Mesenchymal stem cell (in vitro differentiated cells and primary cell): ENCODE data around the gene DIP2B.

Experiments used
- DNase-seq: peaks from one replicate; pipeline ENCODE4 v3.0.0-alpha.2; 2013
- H2AFZ ChIP-seq: one replicate; pipeline ENCODE4 v1.6.1; 2013; ENCODE audit warnings: low read depth, mild to moderate bottlenecking, control low read depth, inconsistent platforms, low read length, moderate library complexity
- H2AK5ac ChIP-seq: 2 replicates; pipeline ENCODE4 v1.6.1; 2013; ENCODE audit warnings: low read length, moderate library complexity, mild to moderate bottlenecking, inconsistent platforms; ENCODE audit not compliant: severe bottlenecking
- H2BK120ac ChIP-seq: one replicate; pipeline ENCODE4 v1.6.1; 2013; ENCODE audit warnings: low read depth, mild to moderate bottlenecking, inconsistent platforms, low read length, moderate library complexity
- H2BK12ac ChIP-seq, 2 experiments: one replicate each; pipeline ENCODE4 v1.6.1; 2013; ENCODE audit warnings: inconsistent platforms in 2 of 2, low read length in 2 of 2, mild to moderate bottlenecking in 2 of 2, moderate library complexity in 2 of 2, control low read depth in 1 of 2
- H2BK15ac ChIP-seq: one replicate; pipeline ENCODE4 v1.6.1; 2013; ENCODE audit warnings: mild to moderate bottlenecking, low read depth, inconsistent platforms; ENCODE audit not compliant: poor library complexity, severe bottlenecking
- H2BK5ac ChIP-seq: 2 replicates; pipeline ENCODE4 v1.6.1; 2013; ENCODE audit warnings: low read depth, mild to moderate bottlenecking, low read length, control low read depth, inconsistent platforms; ENCODE audit not compliant: poor library complexity, severe bottlenecking
- H3K14ac ChIP-seq, 2 experiments: one replicate each; pipeline ENCODE4 v1.6.1; 2013; ENCODE audit warnings: inconsistent platforms in 2 of 2, low read length in 2 of 2, control low read depth in 1 of 2, mild to moderate bottlenecking in 1 of 2, moderate library complexity in 1 of 2
- H3K18ac ChIP-seq, 2 experiments: one replicate each; pipeline ENCODE4 v1.6.1; 2013; ENCODE audit warnings: inconsistent platforms in 2 of 2, low read length in 2 of 2, control low read depth in 1 of 2, low read depth in 1 of 2, mild to moderate bottlenecking in 1 of 2
- H3K23ac ChIP-seq, 2 experiments: one replicate each; pipeline ENCODE4 v1.6.1; 2013; ENCODE audit warnings: inconsistent platforms in 2 of 2, low read length in 2 of 2, mild to moderate bottlenecking in 2 of 2, moderate library complexity in 2 of 2, control low read depth in 1 of 2
- H3K27ac ChIP-seq: 2 replicates; pipeline ENCODE4 v1.5.1; 2013; ENCODE audit warnings: mild to moderate bottlenecking, moderate library complexity, low read length, control low read depth, inconsistent platforms; ENCODE audit not compliant: poor library complexity, severe bottlenecking
- H3K27me3 ChIP-seq, 2 experiments: 2 replicates each; pipeline versions ENCODE4 v1.6.1 to v1.7.0; 2013; ENCODE audit warnings: low read length in 2 of 2, mild to moderate bottlenecking in 2 of 2, moderate library complexity in 2 of 2, control low read depth in 1 of 2, inconsistent platforms in 1 of 2; ENCODE audit not compliant: control insufficient read depth in 1 of 2, insufficient read depth in 1 of 2
- H3K36me3 ChIP-seq, 2 experiments: 2 replicates each; pipeline versions ENCODE4 v1.6.1 to v1.7.0; 2013; ENCODE audit warnings: low read length in 2 of 2, control low read depth in 1 of 2, inconsistent platforms in 1 of 2, low read depth in 1 of 2, mild to moderate bottlenecking in 1 of 2; ENCODE audit not compliant: insufficient read depth in 2 of 2, control insufficient read depth in 1 of 2
- H3K4ac ChIP-seq, 2 experiments: one replicate each; pipeline ENCODE4 v1.6.1; 2013; ENCODE audit warnings: inconsistent platforms in 2 of 2, low read length in 2 of 2, mild to moderate bottlenecking in 2 of 2, moderate library complexity in 2 of 2, control low read depth in 1 of 2, low read depth in 1 of 2
- H3K4me1 ChIP-seq: 2 replicates; pipeline ENCODE4 v1.6.1; 2013; ENCODE audit warnings: low read depth, low read length, control low read depth; ENCODE audit not compliant: control insufficient read depth, insufficient read depth
- H3K4me2 ChIP-seq: 2 replicates; pipeline ENCODE4 v1.6.1; 2013; ENCODE audit warnings: low read length, mild to moderate bottlenecking, inconsistent platforms; ENCODE audit not compliant: poor library complexity, severe bottlenecking
- H3K4me3 ChIP-seq, 2 experiments: 2 replicates each; pipeline versions ENCODE4 v1.5.1 to v1.7.0; 2013; ENCODE audit warnings: low read length in 2 of 2, mild to moderate bottlenecking in 2 of 2, control low read depth in 1 of 2, low read depth in 1 of 2; ENCODE audit not compliant: insufficient read depth in 1 of 2
- H3K79me1 ChIP-seq: replicated peaks from 2 replicates; pipeline ENCODE4 v1.6.1; 2013; ENCODE audit warnings: mild to moderate bottlenecking, control low read depth, low read length, inconsistent platforms; ENCODE audit not compliant: poor library complexity, severe bottlenecking
- H3K9ac ChIP-seq: 2 replicates; pipeline ENCODE4 v1.7.0; 2013; ENCODE audit warnings: mild to moderate bottlenecking, low read length, moderate library complexity
- H3K9me3 ChIP-seq: 2 replicates; pipeline ENCODE4 v1.7.0; 2013; ENCODE audit warnings: mild to moderate bottlenecking, low read length; ENCODE audit not compliant: control insufficient read depth
- H4K8ac ChIP-seq: one replicate; pipeline ENCODE4 v1.6.1; 2013; ENCODE audit warnings: inconsistent platforms, mild to moderate bottlenecking, low read length, moderate library complexity
- H4K91ac ChIP-seq: one replicate; pipeline ENCODE4 v1.6.1; 2013; ENCODE audit warnings: mild to moderate bottlenecking, low read length, inconsistent platforms
- WGBS: methylation state at CpG from one replicate; pipeline ENCODE4 v1.1.7; 2013; ENCODE audit warnings: mixed read lengths; 5-methylcytosine and 5-hydroxymethylcytosine counted together

The DIP2B gene

DNA sequence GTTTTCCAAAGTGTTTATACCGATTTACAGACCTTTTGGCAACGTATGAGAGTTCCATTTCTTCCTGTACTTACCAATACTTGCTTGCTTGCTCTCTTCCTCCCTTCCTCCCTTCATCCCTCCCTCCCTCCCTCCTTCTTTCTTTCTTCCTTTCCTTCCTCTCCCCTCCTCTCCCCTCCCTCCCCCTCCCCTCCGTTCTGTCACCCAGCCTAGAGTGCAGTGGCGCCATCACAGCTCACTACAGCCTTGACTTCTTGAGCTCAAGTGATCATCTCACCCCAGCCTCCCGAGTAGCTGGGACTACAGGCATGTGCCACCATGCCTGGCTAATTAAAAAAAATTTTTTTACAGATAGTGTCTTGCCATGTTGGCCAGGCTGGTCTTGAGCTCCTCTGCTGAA is 40.4 kb downstream of the DIP2B start:
- no peak overlapping the region for H4K8ac ChIP-seq
- peaks cover 3% of the 10 kb centered on the region for H3K4me1 ChIP-seq
- no peaks in the 10 kb centered on the region for H3K36me3 ChIP-seq
- H2BK15ac ChIP-seq: no peak overlapping the region
- no peak overlapping the region for H4K91ac ChIP-seq
- 86% methylated on average over 5 of the region's 5 CpGs for WGBS
- H3K9me3 ChIP-seq: no peaks in the 10 kb centered on the region
- H2AFZ ChIP-seq: no peak overlapping the region
- H3K79me1 ChIP-seq: peaks cover 18% of the 10 kb centered on the region
- no peak overlapping the region for H3K4ac ChIP-seq
- H3K23ac ChIP-seq: no peak overlapping the region
- H3K27ac ChIP-seq: no peak overlapping the region
- H2BK120ac ChIP-seq: no peak overlapping the region
- no peak overlapping the region for H3K4me3 ChIP-seq
- H3K27me3 ChIP-seq: no peaks in the 10 kb centered on the region
- no peak overlapping the region for H2BK5ac ChIP-seq
- no peak overlapping the region for H2BK12ac ChIP-seq
- DNase-seq: no peak
- no peak overlapping the region for H3K18ac ChIP-seq
- H3K14ac ChIP-seq: no peak overlapping the region
- H3K4me2 ChIP-seq: no peak overlapping the region
- H3K9ac ChIP-seq: no peak overlapping the region
- H2AK5ac ChIP-seq: no peak overlapping the region

- peak; percentile 39 for DNase-seq
- no peak overlapping the region for H4K8ac ChIP-seq
- peaks cover 3% of the 10 kb centered on the region for H3K4me1 ChIP-seq
- H3K9me3 ChIP-seq: no peaks in the 10 kb centered on the region
- no peak overlapping the region for H3K27ac ChIP-seq
- no peak overlapping the region for H3K4me2 ChIP-seq
- H3K27me3 ChIP-seq: no peaks in the 10 kb centered on the region
- H2BK15ac ChIP-seq: no peak overlapping the region
- no peaks in the 10 kb centered on the region for H3K36me3 ChIP-seq
- H3K4me3 ChIP-seq: no peak overlapping the region
- H2BK12ac ChIP-seq: no peak overlapping the region
- no peak overlapping the region for H2BK5ac ChIP-seq
- no peak overlapping the region for H4K91ac ChIP-seq
- no peak overlapping the region for H3K9ac ChIP-seq
- no peak overlapping the region for H2AK5ac ChIP-seq
- H3K79me1 ChIP-seq: peaks cover 19% of the 10 kb centered on the region
- no peak overlapping the region for H2AFZ ChIP-seq
- 29% methylated on average over 5 of the region's 5 CpGs for WGBS
- H3K14ac ChIP-seq: no peak overlapping the region
- no peak overlapping the region for H3K4ac ChIP-seq
- H3K23ac ChIP-seq: no peak overlapping the region
- H3K18ac ChIP-seq: no peak overlapping the region
- no peak overlapping the region for H2BK120ac ChIP-seq
These were observed 41.0 kb downstream of the DIP2B start for GRCh38 chr12:50545786-50546185.

GRCh38 chr12:50546441-50547318 is 41.9 kb downstream of the DIP2B start:
- H3K4ac ChIP-seq: no peak overlapping the region
- H2AFZ ChIP-seq: no peak overlapping the region

DNA sequence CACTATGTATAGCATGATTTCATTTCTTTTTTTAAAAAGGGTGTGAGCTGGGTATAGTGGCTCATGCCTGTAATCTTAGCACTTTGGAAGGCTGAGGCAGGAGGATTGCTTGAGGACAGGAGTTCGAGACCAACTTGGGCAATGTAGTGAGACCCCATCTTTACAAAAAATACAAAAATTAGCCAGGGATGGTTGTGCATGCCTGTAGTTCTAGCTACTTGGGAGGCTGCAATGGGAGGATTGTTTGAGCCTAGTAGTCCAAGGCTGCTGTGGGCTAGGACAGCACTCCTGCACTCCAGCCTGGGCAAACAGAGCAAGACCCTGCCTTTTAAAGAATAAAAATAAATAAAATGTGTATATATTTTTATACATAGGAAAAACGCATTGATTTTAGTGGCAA is 43.0 kb downstream of the DIP2B start:
- no peak overlapping the region for H3K18ac ChIP-seq
- no peak overlapping the region for H2BK5ac ChIP-seq
- WGBS: 93% methylated on average over 2 of the region's 2 CpGs
- no peak overlapping the region for H2BK120ac ChIP-seq
- H2AK5ac ChIP-seq: no peak overlapping the region
- no peaks in the 10 kb centered on the region for H3K36me3 ChIP-seq
- H2AFZ ChIP-seq: no peak overlapping the region
- no peak overlapping the region for H3K4me2 ChIP-seq
- no peak overlapping the region for H3K9ac ChIP-seq
- H4K91ac ChIP-seq: no peak overlapping the region
- peaks cover 3% of the 10 kb centered on the region for H3K4me1 ChIP-seq
- H3K4me3 ChIP-seq: no peak overlapping the region
- no peak overlapping the region for H3K14ac ChIP-seq
- no peak overlapping the region for H3K23ac ChIP-seq
- no peak overlapping the region for H2BK12ac ChIP-seq
- H3K4ac ChIP-seq: no peak overlapping the region
- no peak overlapping the region for H4K8ac ChIP-seq
- H3K27ac ChIP-seq: no peak overlapping the region
- H3K27me3 ChIP-seq: no peaks in the 10 kb centered on the region
- DNase-seq: no peak
- peaks cover 20% of the 10 kb centered on the region for H3K79me1 ChIP-seq
- H2BK15ac ChIP-seq: no peak overlapping the region
- H3K9me3 ChIP-seq: no peaks in the 10 kb centered on the region

More at GRCh38 chr12:50546441-50547318, 41.9 kb downstream of the DIP2B start:
- Histone ChIP-seq H3K23ac (no peak overlapping the region), H3K27me3 (no peaks in the 10 kb centered on the region), H3K27ac (no peak overlapping the region), H3K18ac (no peak overlapping the region), H2BK15ac (no peak overlapping the region), H3K4me2 (no peak overlapping the region), H2BK5ac (no peak overlapping the region), H2AK5ac (no peak overlapping the region), H4K8ac (no peak overlapping the region), H2BK120ac (no peak overlapping the region), H3K9ac (no peak overlapping the region), H3K79me1 (peaks cover 20% of the 10 kb centered on the region), H2BK12ac (no peak overlapping the region), H4K91ac (no peak overlapping the region), H3K14ac (no peak overlapping the region), H3K4me3 (no peak overlapping the region), H3K4me1 (peaks cover 3% of the 10 kb centered on the region), H3K36me3 (no peaks in the 10 kb centered on the region), H3K9me3 (no peaks in the 10 kb centered on the region)
- DNase-seq: no peak
- WGBS: 87% methylated on average over 4 of the region's 6 CpGs
